MM.1S (cell line): ENCODE results near the gene CA5B.
"Not testable (repeated sequence)": the region's sequence is repeated elsewhere in the genome, so short reads cannot be mapped to it uniquely, and the experiment has no call there.

ENCODE experiments used
- DNase-seq: peaks from one replicate; pipeline ENCODE4 v3.0.0-alpha.2; 2015
- H2AFZ ChIP-seq: fragments of 300-600 bp; sonication (generic); 2 replicates; pipeline ENCODE4 v1.6.0; 2016; ENCODE audit warnings: antibody characterized with exemption, low read length
- H3F3A ChIP-seq: fragments of 300-600 bp; sonication (generic); 2 replicates; pipeline ENCODE4 v1.6.1; 2016; ENCODE audit warnings: mild to moderate bottlenecking, antibody characterized with exemption, low read length, moderate library complexity, mixed read lengths; ENCODE audit not compliant: insufficient read depth
- H3K27ac ChIP-seq: fragments of 300-600 bp; sonication (generic); 2 replicates; pipeline ENCODE4 v1.5.1; 2016; ENCODE audit warnings: mild to moderate bottlenecking, low read length
- H3K27me3 ChIP-seq: fragments of 300-600 bp; sonication (generic); replicated peaks from 2 replicates; pipeline ENCODE4 v1.6.0; 2016; ENCODE audit warnings: low read length; ENCODE audit not compliant: insufficient read depth
- H3K36me3 ChIP-seq: fragments of 300-600 bp; sonication (generic); replicated peaks from 2 replicates; pipeline ENCODE4 v1.6.1; 2016; ENCODE audit warnings: mild to moderate bottlenecking, low read length, mixed read lengths; ENCODE audit not compliant: insufficient read depth
- H3K4me1 ChIP-seq: fragments of 300-600 bp; sonication (generic); 2 replicates; pipeline ENCODE4 v1.6.1; 2016; ENCODE audit warnings: low read length, mixed read lengths
- H3K4me2 ChIP-seq: fragments of 300-600 bp; sonication (generic); 2 replicates; pipeline ENCODE4 v1.6.0; 2016; ENCODE audit warnings: low read depth, low read length
- H3K4me3 ChIP-seq: fragments of 300-600 bp; sonication (generic); 2 replicates; pipeline ENCODE4 v1.5.1; 2016; ENCODE audit warnings: low read length, mixed read lengths
- H3K79me2 ChIP-seq: fragments of 300-600 bp; sonication (generic); 2 replicates; pipeline ENCODE4 v1.6.1; 2016; ENCODE audit warnings: mixed run types, low read length, mixed read lengths
- H3K9ac ChIP-seq: fragments of 300-600 bp; sonication (generic); 2 replicates; pipeline ENCODE4 v1.6.1; 2016; ENCODE audit warnings: low read length, mixed read lengths
- H3K9me2 ChIP-seq: fragments of 300-600 bp; sonication (generic); replicated peaks from 2 replicates; pipeline ENCODE4 v1.6.1; 2016; ENCODE audit warnings: mild to moderate bottlenecking, low read length, mixed read lengths; ENCODE audit not compliant: insufficient read depth
- H3K9me3 ChIP-seq: fragments of 300-600 bp; sonication (generic); replicated peaks from 2 replicates; pipeline ENCODE4 v1.6.1; 2016; ENCODE audit warnings: mild to moderate bottlenecking, low read length, mixed read lengths; ENCODE audit not compliant: insufficient read depth
- H4K20me1 ChIP-seq: fragments of 300-600 bp; sonication (generic); 2 replicates; pipeline ENCODE4 v1.6.1; 2016; ENCODE audit warnings: mild to moderate bottlenecking, low read length, moderate library complexity, mixed read lengths; ENCODE audit not compliant: insufficient read depth
- EZH2 ChIP-seq: fragments of 300-600 bp; sonication (generic); optimal IDR thresholded peaks from 2 replicates; pipeline ENCODE3; 2017; ENCODE audit warnings: low read depth, mild to moderate bottlenecking, antibody characterized with exemption, low read length, mixed read lengths
- EZH2phosphoT487 ChIP-seq: fragments of 300-600 bp; sonication (generic); IDR thresholded peaks from 2 replicates; pipeline ENCODE4 v1.6.1; 2018; ENCODE audit warnings: antibody characterized with exemption, low read length
- TF ChIP-seq, protein P1 (sequence below): fragments of 300-600 bp; sonication (generic); IDR thresholded peaks from 2 replicates; pipeline ENCODE4 v1.5.1; 2016; ENCODE audit warnings: antibody characterized with exemption, low read length, mixed read lengths

CA5B gene

DNA sequence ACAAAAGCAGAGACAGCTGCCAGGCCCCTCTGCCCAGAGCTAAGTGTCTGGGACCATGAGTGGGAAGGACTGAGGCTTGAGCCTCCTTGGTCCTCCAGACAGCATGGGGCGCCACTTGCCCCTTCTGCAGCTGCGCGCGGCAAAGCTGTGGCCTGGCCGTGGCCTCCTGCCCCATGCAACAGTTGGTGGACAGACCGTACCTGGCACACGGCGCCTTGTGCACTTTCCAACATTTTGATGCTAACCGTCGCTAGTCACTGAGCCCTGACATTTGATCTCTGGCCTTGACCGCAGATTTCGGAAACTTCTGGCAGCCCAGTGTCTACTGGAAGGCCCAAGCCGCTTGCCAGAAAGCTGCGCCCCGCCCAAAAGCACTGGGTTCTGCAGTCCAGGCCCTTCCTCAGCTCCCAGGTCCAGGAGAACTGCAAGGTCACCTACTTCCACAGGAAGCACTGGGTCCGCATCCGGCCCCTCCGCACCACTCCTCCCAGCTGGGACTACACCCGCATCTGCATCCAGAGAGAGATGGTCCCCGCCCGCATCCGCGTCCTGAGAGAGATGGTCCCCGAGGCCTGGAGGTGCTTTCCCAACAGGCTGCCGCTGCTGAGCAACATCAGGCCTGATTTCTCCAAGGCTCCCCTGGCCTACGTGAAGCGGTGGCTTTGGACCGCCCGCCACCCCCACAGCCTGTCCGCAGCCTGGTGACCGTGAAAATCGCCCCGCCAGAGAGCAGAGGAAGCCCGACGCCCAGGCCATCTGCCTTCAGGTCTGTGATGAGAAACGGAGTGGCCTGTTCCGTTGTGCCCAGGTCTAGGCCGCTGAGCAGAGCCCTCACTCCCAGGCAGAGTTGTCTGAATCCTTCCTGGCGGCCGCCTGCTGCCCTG is 35.3 kb upstream of the CA5B start:
- no peak for DNase-seq
- H3K27ac ChIP-seq: no peak overlapping the region

GRCh38 chrX:15703809-15704208 is 34.3 kb upstream of the CA5B start:
- not testable (repeated sequence) for H3K27ac ChIP-seq, H3K4me2 ChIP-seq, H3K27me3 ChIP-seq, H4K20me1 ChIP-seq, H3K4me3 ChIP-seq, H3K36me3 ChIP-seq, H2AFZ ChIP-seq, DNase-seq, H3K9me3 ChIP-seq, H3K79me2 ChIP-seq, H3F3A ChIP-seq, H3K4me1 ChIP-seq, H3K9me2 ChIP-seq, H3K9ac ChIP-seq

More for the DNA sequence above, 35.3 kb upstream of the CA5B start:
- no peaks in the 10 kb centered on the region for H3K9me3 ChIP-seq
- TF ChIP-seq, protein P1, sequence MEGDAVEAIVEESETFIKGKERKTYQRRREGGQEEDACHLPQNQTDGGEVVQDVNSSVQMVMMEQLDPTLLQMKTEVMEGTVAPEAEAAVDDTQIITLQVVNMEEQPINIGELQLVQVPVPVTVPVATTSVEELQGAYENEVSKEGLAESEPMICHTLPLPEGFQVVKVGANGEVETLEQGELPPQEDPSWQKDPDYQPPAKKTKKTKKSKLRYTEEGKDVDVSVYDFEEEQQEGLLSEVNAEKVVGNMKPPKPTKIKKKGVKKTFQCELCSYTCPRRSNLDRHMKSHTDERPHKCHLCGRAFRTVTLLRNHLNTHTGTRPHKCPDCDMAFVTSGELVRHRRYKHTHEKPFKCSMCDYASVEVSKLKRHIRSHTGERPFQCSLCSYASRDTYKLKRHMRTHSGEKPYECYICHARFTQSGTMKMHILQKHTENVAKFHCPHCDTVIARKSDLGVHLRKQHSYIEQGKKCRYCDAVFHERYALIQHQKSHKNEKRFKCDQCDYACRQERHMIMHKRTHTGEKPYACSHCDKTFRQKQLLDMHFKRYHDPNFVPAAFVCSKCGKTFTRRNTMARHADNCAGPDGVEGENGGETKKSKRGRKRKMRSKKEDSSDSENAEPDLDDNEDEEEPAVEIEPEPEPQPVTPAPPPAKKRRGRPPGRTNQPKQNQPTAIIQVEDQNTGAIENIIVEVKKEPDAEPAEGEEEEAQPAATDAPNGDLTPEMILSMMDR: no peak
- TF ChIP-seq EZH2phosphoT487 (no peak), EZH2 (no peak)
- H3K79me2 ChIP-seq: no peaks in the 10 kb centered on the region
- no peak overlapping the region for H3K9ac ChIP-seq
- H3F3A ChIP-seq: no peaks in the 10 kb centered on the region
- H3K4me3 ChIP-seq: no peak overlapping the region
- no peak overlapping the region for H2AFZ ChIP-seq
- no peak overlapping the region for H3K4me2 ChIP-seq
- no peaks in the 10 kb centered on the region for H3K4me1 ChIP-seq
- no peaks in the 10 kb centered on the region for H3K36me3 ChIP-seq
- no peaks in the 10 kb centered on the region for H4K20me1 ChIP-seq
- H3K27me3 ChIP-seq: no peaks in the 10 kb centered on the region
- H3K9me2 ChIP-seq: no peaks in the 10 kb centered on the region

GRCh38 chrX:15704273-15704672 is 33.8 kb upstream of the CA5B start:
- not testable (repeated sequence) for DNase-seq

GRCh38 chrX:15714529-15714928 is 23.5 kb upstream of the CA5B start:
- no peak overlapping the region for H3K4me2 ChIP-seq
- H3K9me3 ChIP-seq: no peaks in the 10 kb centered on the region
- no peak overlapping the region for H2AFZ ChIP-seq
- H3K27me3 ChIP-seq: no peaks in the 10 kb centered on the region
- TF ChIP-seq EZH2phosphoT487 (no peak), EZH2 (no peak)
- TF ChIP-seq, protein P1: no peak
- H3K79me2 ChIP-seq: no peaks in the 10 kb centered on the region
- no peaks in the 10 kb centered on the region for H3K4me1 ChIP-seq
- no peak overlapping the region for H3K4me3 ChIP-seq
- no peaks in the 10 kb centered on the region for H4K20me1 ChIP-seq
- H3K9ac ChIP-seq: no peak overlapping the region
- no peaks in the 10 kb centered on the region for H3K9me2 ChIP-seq
- no peak overlapping the region for H3K27ac ChIP-seq
- no peaks in the 10 kb centered on the region for H3F3A ChIP-seq
- H3K36me3 ChIP-seq: no peaks in the 10 kb centered on the region
- no peak for DNase-seq

More at GRCh38 chrX:15704273-15704672, 33.8 kb upstream of the CA5B start:
- H3K27me3 ChIP-seq, H3K9ac ChIP-seq, H4K20me1 ChIP-seq, H3K27ac ChIP-seq, H2AFZ ChIP-seq, H3K4me1 ChIP-seq, H3K9me3 ChIP-seq, H3K4me3 ChIP-seq, H3K79me2 ChIP-seq, H3F3A ChIP-seq, H3K4me2 ChIP-seq, H3K36me3 ChIP-seq, H3K9me2 ChIP-seq: not testable (repeated sequence)
